ENCODE results near the gene ZNF296. TPM values are rescaled to one million over a fixed set of nuclear protein-coding genes. Genes with fewer than 3 reads are reported as not detected.

Gene ZNF296
- total and polyA plus RNA-seq, 2 of the 13 experiments (the other 11 are each of a cell fraction or from before 2014, with no cell fraction given) = 0.26 to 0.62 TPM

- TF ChIP-seq HMG20B (CRISPR knock-in tag; conservative IDR thresholded peaks at IDR 0.05) (no peak), KAT7 (CRISPR knock-in tag; IDR thresholded peaks at IDR 0.05; ENCODE audit: borderline replicate concordance) (peak; percentile 63; the same call in 1 of the 2 replicates), ZBTB34 (CRISPR knock-in tag; IDR thresholded peaks at IDR 0.05) (no peak), FOXJ3 (CRISPR knock-in tag; IDR thresholded peaks at IDR 0.05; ENCODE audit: borderline replicate concordance) (no peak), CEBPG (CRISPR knock-in tag; IDR thresholded peaks at IDR 0.05) (no peak), GTF3A (CRISPR knock-in tag; conservative IDR thresholded peaks at IDR 0.05) (no peak), TARDBP (CRISPR knock-in tag; IDR thresholded peaks at IDR 0.05) (peak; percentile 6; the same call in 1 of the 2 replicates), ZNF335 (CRISPR knock-in tag; IDR thresholded peaks at IDR 0.05) (no peak), SPEN (CRISPR knock-in tag; IDR thresholded peaks at IDR 0.05; ENCODE audit: low read depth) (peak; percentile 89), ZNF775 (CRISPR knock-in tag; IDR thresholded peaks at IDR 0.05; ENCODE audit: borderline replicate concordance) (no peak), HNRNPL (IDR thresholded peaks at IDR 0.05; ENCODE audit: low read depth, low read length) (no peak), DDIT3 (CRISPR knock-in tag; IDR thresholded peaks at IDR 0.05) (no peak), RORA (CRISPR knock-in tag; IDR thresholded peaks at IDR 0.05) (no peak), HNRNPK (IDR thresholded peaks at IDR 0.05; ENCODE audit: low read depth, low read length, poor library complexity, severe bottlenecking) (peak; percentile 84), ZNF20 (CRISPR knock-in tag; IDR thresholded peaks at IDR 0.05) (no peak), DMTF1 (CRISPR knock-in tag; IDR thresholded peaks at IDR 0.05) (no peak), HDAC1 (CRISPR knock-in tag; IDR thresholded peaks at IDR 0.05) (peak; percentile 85), KLF13 (CRISPR knock-in tag; IDR thresholded peaks at IDR 0.05) (no peak; the same call in 1 of the 2 replicates)
- TF ChIP-seq, protein P1, sequence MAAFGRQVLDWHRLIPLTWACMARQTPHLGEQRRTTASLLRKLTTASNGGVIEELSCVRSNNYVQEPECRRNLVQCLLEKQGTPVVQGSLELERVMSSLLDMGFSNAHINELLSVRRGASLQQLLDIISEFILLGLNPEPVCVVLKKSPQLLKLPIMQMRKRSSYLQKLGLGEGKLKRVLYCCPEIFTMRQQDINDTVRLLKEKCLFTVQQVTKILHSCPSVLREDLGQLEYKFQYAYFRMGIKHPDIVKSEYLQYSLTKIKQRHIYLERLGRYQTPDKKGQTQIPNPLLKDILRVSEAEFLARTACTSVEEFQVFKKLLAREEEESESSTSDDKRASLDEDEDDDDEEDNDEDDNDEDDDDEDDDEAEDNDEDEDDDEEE (CRISPR knock-in tag; IDR thresholded peaks at IDR 0.05) = no peak
- TF ChIP-seq, protein P2, sequence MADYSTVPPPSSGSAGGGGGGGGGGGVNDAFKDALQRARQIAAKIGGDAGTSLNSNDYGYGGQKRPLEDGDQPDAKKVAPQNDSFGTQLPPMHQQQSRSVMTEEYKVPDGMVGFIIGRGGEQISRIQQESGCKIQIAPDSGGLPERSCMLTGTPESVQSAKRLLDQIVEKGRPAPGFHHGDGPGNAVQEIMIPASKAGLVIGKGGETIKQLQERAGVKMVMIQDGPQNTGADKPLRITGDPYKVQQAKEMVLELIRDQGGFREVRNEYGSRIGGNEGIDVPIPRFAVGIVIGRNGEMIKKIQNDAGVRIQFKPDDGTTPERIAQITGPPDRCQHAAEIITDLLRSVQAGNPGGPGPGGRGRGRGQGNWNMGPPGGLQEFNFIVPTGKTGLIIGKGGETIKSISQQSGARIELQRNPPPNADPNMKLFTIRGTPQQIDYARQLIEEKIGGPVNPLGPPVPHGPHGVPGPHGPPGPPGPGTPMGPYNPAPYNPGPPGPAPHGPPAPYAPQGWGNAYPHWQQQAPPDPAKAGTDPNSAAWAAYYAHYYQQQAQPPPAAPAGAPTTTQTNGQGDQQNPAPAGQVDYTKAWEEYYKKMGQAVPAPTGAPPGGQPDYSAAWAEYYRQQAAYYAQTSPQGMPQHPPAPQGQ (CRISPR knock-in tag; IDR thresholded peaks at IDR 0.05; ENCODE audit: borderline replicate concordance) = no peak
Observed at GRCh38 chr19:45038931-45039893, 37.1 kb downstream of the ZNF296 start, which contains the start of gene CLASRP (continued).
